ENCODE data around the gene TBX19. TPM values are rescaled to one million over a fixed set of nuclear protein-coding genes. Genes with fewer than 3 reads are reported as not detected.

The TBX19 gene
- total RNA-seq, 1 donor from 2014 or later: 2.9 TPM

- Histone ChIP-seq H3K27me3 (ENCODE audit: control insufficient read depth, insufficient read depth, low read length) (no peaks in the 10 kb centered on the region), H3K4me3 (ENCODE audit: low read depth, low read length) (no peak overlapping the region), H3K36me3 (ENCODE audit: control insufficient read depth, insufficient read depth, low read length) (no peaks in the 10 kb centered on the region)
- no peak for TF ChIP-seq CTCF (IDR thresholded peaks at IDR 0.05; ENCODE audit: insufficient read depth, low read length, poor library complexity, severe bottlenecking)
- no peak for DNase-seq (ENCODE audit: low read depth)
Observed at GRCh38 chr1:168243198-168243597, 37.5 kb upstream of the TBX19 start.

GRCh38 chr1:168243636-168244212 is 37.0 kb upstream of the TBX19 start:
- no peak for TF ChIP-seq CTCF (IDR thresholded peaks at IDR 0.05; ENCODE audit: insufficient read depth, low read length, poor library complexity, severe bottlenecking)
- Histone ChIP-seq H3K4me3 (ENCODE audit: low read depth, low read length) (no peak overlapping the region), H3K36me3 (ENCODE audit: control insufficient read depth, insufficient read depth, low read length) (no peaks in the 10 kb centered on the region), H3K27me3 (ENCODE audit: control insufficient read depth, insufficient read depth, low read length) (no peaks in the 10 kb centered on the region)
- DNase-seq (ENCODE audit: low read depth): no peak

- TF ChIP-seq CTCF (IDR thresholded peaks at IDR 0.05; ENCODE audit: insufficient read depth, low read length, poor library complexity, severe bottlenecking): no peak
- Histone ChIP-seq H3K27me3 (ENCODE audit: control insufficient read depth, insufficient read depth, low read length) (no peaks in the 10 kb centered on the region), H3K4me3 (ENCODE audit: low read depth, low read length) (no peak overlapping the region), H3K36me3 (ENCODE audit: control insufficient read depth, insufficient read depth, low read length) (no peaks in the 10 kb centered on the region)
- no peak for DNase-seq (ENCODE audit: low read depth)
Observed at GRCh38 chr1:168245042-168245441, 35.6 kb upstream of the TBX19 start.

- no peak overlapping the region for H3K4me3 ChIP-seq (ENCODE audit: low read depth, low read length)
- no peak for TF ChIP-seq CTCF (IDR thresholded peaks at IDR 0.05; ENCODE audit: insufficient read depth, low read length, poor library complexity, severe bottlenecking)
- no peaks in the 10 kb centered on the region for H3K36me3 ChIP-seq (ENCODE audit: control insufficient read depth, insufficient read depth, low read length)
- DNase-seq (ENCODE audit: low read depth): no peak
- H3K27me3 ChIP-seq (ENCODE audit: control insufficient read depth, insufficient read depth, low read length): no peaks in the 10 kb centered on the region
Observed at GRCh38 chr1:168246506-168246905, 34.2 kb upstream of the TBX19 start.

- H3K36me3 ChIP-seq (ENCODE audit: control insufficient read depth, insufficient read depth, low read length): no peaks in the 10 kb centered on the region
- TF ChIP-seq CTCF (IDR thresholded peaks at IDR 0.05; ENCODE audit: insufficient read depth, low read length, poor library complexity, severe bottlenecking): no peak
- no peak for DNase-seq (ENCODE audit: low read depth)
Observed at GRCh38 chr1:168252204-168252733, 28.4 kb upstream of the TBX19 start.

GRCh38 chr1:168256164-168256563 is 24.5 kb upstream of the TBX19 start:
- DNase-seq (ENCODE audit: low read depth): no peak
- no peak for TF ChIP-seq CTCF (IDR thresholded peaks at IDR 0.05; ENCODE audit: insufficient read depth, low read length, poor library complexity, severe bottlenecking)

More at GRCh38 chr1:168252204-168252733, 28.4 kb upstream of the TBX19 start:
- no peak overlapping the region for H3K4me3 ChIP-seq (ENCODE audit: low read depth, low read length)
- no peaks in the 10 kb centered on the region for H3K27me3 ChIP-seq (ENCODE audit: control insufficient read depth, insufficient read depth, low read length)

More at GRCh38 chr1:168256164-168256563, 24.5 kb upstream of the TBX19 start:
- H3K27me3 ChIP-seq (ENCODE audit: control insufficient read depth, insufficient read depth, low read length): no peaks in the 10 kb centered on the region
- H3K36me3 ChIP-seq (ENCODE audit: control insufficient read depth, insufficient read depth, low read length): no peaks in the 10 kb centered on the region
- no peak overlapping the region for H3K4me3 ChIP-seq (ENCODE audit: low read depth, low read length)
